OCI-LY3 (cell line): Measurements from ENCODE around the gene MCEE.

ENCODE experiments used
- H2AFZ ChIP-seq: fragments of 200-600, 300-600 bp; shearing (Covaris generic); 2 replicates; pipeline ENCODE4 v1.6.0; 2014; ENCODE audit warnings: antibody characterized with exemption, low read depth, low read length
- H3K27ac ChIP-seq: fragments of 200-600, 300-600 bp; sonication (generic); 2 replicates; pipeline ENCODE4 v1.5.1; 2014; ENCODE audit warnings: mild to moderate bottlenecking, low read length, moderate library complexity, mixed read lengths
- H3K27me3 ChIP-seq: fragments of 200-600, 300-600 bp; sonication (generic); 2 replicates; pipeline ENCODE4 v1.6.1; 2014; ENCODE audit warnings: low read depth, low read length, mixed read lengths
- H3K36me3 ChIP-seq: fragments of 200-600, 300-600 bp; sonication (generic); replicated peaks from 2 replicates; pipeline ENCODE3; 2014; ENCODE audit warnings: low read depth, low read length, mixed read lengths
- H3K4me1 ChIP-seq: fragments of 300-600, 200-600 bp; sonication (generic); 2 replicates; pipeline ENCODE4 v1.6.1; 2014; ENCODE audit warnings: low read length, mixed read lengths
- H3K4me2 ChIP-seq: fragments of 200-600, 300-600 bp; sonication (generic); 2 replicates; pipeline ENCODE4 v1.6.1; 2014; ENCODE audit warnings: low read length, mixed read lengths
- H3K4me3 ChIP-seq: fragments of 300-600, 200-600 bp; sonication (generic); 2 replicates; pipeline ENCODE4 v1.5.1; 2014; ENCODE audit warnings: antibody characterized with exemption, mild to moderate bottlenecking, low read length, moderate library complexity
- H3K79me2 ChIP-seq: fragments of 300-600, 200-600 bp; shearing (Covaris generic); 2 replicates; pipeline ENCODE4 v1.6.1; 2014; ENCODE audit warnings: mild to moderate bottlenecking, low read length, mixed read lengths
- H3K9ac ChIP-seq: fragments of 300-600, 200-600 bp; shearing (Covaris generic); 2 replicates; pipeline ENCODE4 v1.6.0; 2014; ENCODE audit warnings: mild to moderate bottlenecking, low read length, moderate library complexity
- H3K9me3 ChIP-seq: fragments of 200-600, 300-600 bp; shearing (Covaris generic); 2 replicates; pipeline ENCODE4 v1.6.1; 2014; ENCODE audit warnings: low read length, mixed read lengths; ENCODE audit not compliant: insufficient read depth
- H4K20me1 ChIP-seq: fragments of 200-600, 300-600 bp; sonication (generic); 2 replicates; pipeline ENCODE4 v1.6.1; 2016; ENCODE audit warnings: low read length, mixed read lengths; ENCODE audit not compliant: insufficient read depth
- CTCF ChIP-seq: fragments of 200-600, 300-600 bp; sonication (generic); IDR thresholded peaks from 2 replicates; pipeline ENCODE4 v1.5.1; 2014; ENCODE audit warnings: antibody characterized with exemption, low read length, low read depth
- EZH2phosphoT487 ChIP-seq: fragments of 200-600 bp; shearing (Covaris generic); IDR thresholded peaks from 2 replicates; pipeline ENCODE4 v1.6.1; 2018; ENCODE audit warnings: antibody characterized with exemption, mixed run types, low read depth

Gene MCEE

GRCh38 chr2:71154798-71155197 is 24.8 kb upstream of the MCEE start:
- Histone ChIP-seq H3K4me3 (no peak overlapping the region), H4K20me1 (no peaks in the 10 kb centered on the region), H3K36me3 (peaks cover 14% of the 10 kb centered on the region), H3K27me3 (no peaks in the 10 kb centered on the region), H3K79me2 (no peaks in the 10 kb centered on the region), H3K9me3 (no peaks in the 10 kb centered on the region), H2AFZ (no peak overlapping the region; the same call in 1 of the 2 replicates), H3K27ac (no peak overlapping the region), H3K4me2 (no peak overlapping the region), H3K9ac (no peak overlapping the region), H3K4me1 (peaks cover 8% of the 10 kb centered on the region; the same call in 1 of the 2 replicates)
- TF ChIP-seq EZH2phosphoT487 (no peak), CTCF (peak; percentile 63)

- no peaks in the 10 kb centered on the region for H3K79me2 ChIP-seq
- TF ChIP-seq EZH2phosphoT487 (no peak), CTCF (no peak)
- H3K4me1 ChIP-seq, result peaks cover 8% of the 10 kb centered on the region; the same call in 1 of the 2 replicates
- no peak overlapping the region for H3K4me3 ChIP-seq
- peaks cover 19% of the 10 kb centered on the region for H3K36me3 ChIP-seq
- no peak overlapping the region for H2AFZ ChIP-seq
- no peak overlapping the region for H3K27ac ChIP-seq
- H3K9me3 ChIP-seq, result no peaks in the 10 kb centered on the region
- no peaks in the 10 kb centered on the region for H3K27me3 ChIP-seq
- H3K9ac ChIP-seq, result no peak overlapping the region
- H4K20me1 ChIP-seq, result no peaks in the 10 kb centered on the region
- no peak overlapping the region for H3K4me2 ChIP-seq
Observed at GRCh38 chr2:71154279-71154678, 24.2 kb upstream of the MCEE start.

GRCh38 chr2:71153585-71154224 is 23.7 kb upstream of the MCEE start:
- Histone ChIP-seq H3K9me3 (no peaks in the 10 kb centered on the region), H3K27ac (no peak overlapping the region), H3K36me3 (peaks cover 23% of the 10 kb centered on the region), H3K9ac (no peak overlapping the region), H4K20me1 (no peaks in the 10 kb centered on the region), H2AFZ (no peak overlapping the region), H3K79me2 (no peaks in the 10 kb centered on the region), H3K4me2 (no peak overlapping the region), H3K4me3 (no peak overlapping the region), H3K4me1 (peaks cover 8% of the 10 kb centered on the region; the same call in 1 of the 2 replicates), H3K27me3 (no peaks in the 10 kb centered on the region)
- TF ChIP-seq EZH2phosphoT487 (no peak), CTCF (no peak)

- H3K27ac ChIP-seq, result no peak overlapping the region
- no peak overlapping the region for H3K4me3 ChIP-seq
- no peaks in the 10 kb centered on the region for H3K4me1 ChIP-seq
- H2AFZ ChIP-seq, result no peak overlapping the region
- no peaks in the 10 kb centered on the region for H3K9me3 ChIP-seq
- no peak for TF ChIP-seq EZH2phosphoT487
- TF ChIP-seq CTCF, result no peak
- H3K9ac ChIP-seq, result no peak overlapping the region
- no peaks in the 10 kb centered on the region for H3K27me3 ChIP-seq
- no peaks in the 10 kb centered on the region for H3K79me2 ChIP-seq
- H3K36me3 ChIP-seq, result peaks cover 37% of the 10 kb centered on the region
- H3K4me2 ChIP-seq, result no peak overlapping the region
- no peaks in the 10 kb centered on the region for H4K20me1 ChIP-seq
Observed at GRCh38 chr2:71151620-71152019, 21.6 kb upstream of the MCEE start.
